Fibroblast of gingiva (primary cell): Measurements from ENCODE around the gene GLIPR1L2.
A peak's percentile ranks its signal among the peaks of the same experiment; 100 is the strongest.

Source experiments
- DNase-seq: peaks from one replicate; pipeline ENCODE4 v3.0.0-alpha.2; 2011; ENCODE audit warnings: low read depth

The GLIPR1L2 gene

GRCh38 chr12:75478116-75478794 is 87.4 kb downstream of the GLIPR1L2 start:
- peak; percentile 55 for DNase-seq

DNA sequence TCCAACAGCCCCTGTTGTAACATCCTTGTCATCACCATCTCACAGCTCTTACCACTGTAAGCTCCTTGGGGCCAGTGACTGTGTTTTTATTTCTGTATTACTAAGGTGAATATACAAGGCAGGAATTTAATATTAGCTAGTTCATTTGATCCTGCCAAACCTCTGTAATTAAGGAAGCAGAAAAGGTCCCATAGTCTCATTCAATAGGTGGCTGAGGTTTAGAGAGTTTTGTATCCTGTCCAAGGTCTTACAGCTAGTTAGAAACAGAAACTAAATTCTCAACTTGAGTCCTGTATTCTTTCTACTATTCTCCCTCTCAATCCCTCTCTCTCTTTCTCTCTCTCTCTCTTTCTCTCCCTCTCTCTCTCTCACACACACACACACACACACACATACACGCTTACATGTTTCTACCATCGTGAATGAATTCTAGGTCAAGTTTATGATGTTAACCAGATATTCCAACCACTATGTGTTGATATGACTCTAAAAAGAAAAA is 89.1 kb downstream of the GLIPR1L2 start:
- DNase-seq: peak; percentile 50

GRCh38 chr12:75480469-75480949 is 89.6 kb downstream of the GLIPR1L2 start, which contains the start of gene GLIPR1:
Gene GLIPR1 (plus strand): TSS chr12:75480755. CDS start chr12:75480881, 126 bp downstream.
- DNase-seq: peak; percentile 97

GRCh38 chr12:75481013-75481705 is 90.3 kb downstream of the GLIPR1L2 start:
- DNase-seq: peak; percentile 29

GRCh38 chr12:75481774-75482173 is 90.9 kb downstream of the GLIPR1L2 start:
- DNase-seq: peak; percentile 75
